Esophagus muscularis mucosa (tissue), 4 donors: Measurements from ENCODE around the gene DCAF10. TPM values are rescaled to one million over a fixed set of nuclear protein-coding genes. Genes with fewer than 3 reads are reported as not detected.

ENCODE experiments used
- DNase-seq: peaks from one replicate; pipeline ENCODE4 v3.0.0-alpha.2; 2017; ENCODE audit errors: extremely low spot score
- H3K27ac ChIP-seq, 4 donors: fragments of 200-600 bp; sonication (generic); replicated peaks in 1 of 4; 1 replicate in 3 of 4; 2 replicates in 1 of 4; pipeline ENCODE4 v1.5.1; 2016 to 2019; ENCODE audit warnings: mild to moderate bottlenecking in 1 of 4
- H3K27me3 ChIP-seq, 4 donors: fragments of 200-600 bp; sonication (generic); one replicate each; pipeline versions ENCODE4 v1.5.1 to v1.6.0; 2016 to 2019
- H3K36me3 ChIP-seq, 4 donors: fragments of 200-600 bp; sonication (generic); one replicate each; pipeline ENCODE4 v1.5.1; 2016 to 2019
- H3K4me1 ChIP-seq, 4 donors: fragments of 200-600 bp; sonication (generic); one replicate each; pipeline ENCODE4 v1.5.1; 2016 to 2019
- H3K4me3 ChIP-seq, 4 donors: fragments of 200-600 bp; sonication (generic); 1 replicate in 2 of 4; 2 replicates in 2 of 4; pipeline ENCODE4 v1.5.1; 2016 to 2019; ENCODE audit warnings: mild to moderate bottlenecking in 4 of 4, moderate library complexity in 1 of 4
- H3K9me3 ChIP-seq, 4 donors: fragments of 200-600 bp; sonication (generic); 1 replicate in 3 of 4; 2 replicates in 1 of 4; pipeline ENCODE4 v1.5.1; 2016 to 2019
- EP300 ChIP-seq: sonication (generic); formaldehyde crosslinking; IDR thresholded peaks from one replicate; pipeline ENCODE4 v1.6.1; 2017; ENCODE audit warnings: antibody characterized with exemption
- POLR2A ChIP-seq: fragments of 450-650 bp; IDR thresholded peaks from one replicate; pipeline ENCODE4 v1.6.1; 2017; ENCODE audit warnings: antibody characterized with exemption, moderate library complexity, mild to moderate bottlenecking, low read depth
- POLR2AphosphoS5 ChIP-seq, 2 donors: sonication (generic); formaldehyde crosslinking; IDR thresholded peaks; one replicate each; pipeline ENCODE4 v1.6.1; 2017; ENCODE audit warnings: antibody characterized with exemption in 2 of 2
- WGBS: methylation state at CpG from one replicate; pipeline ENCODE4 v1.1.5; 2018; 5-methylcytosine and 5-hydroxymethylcytosine counted together
- intact Hi-C: fragments of 100-400 bp; cut with DNase I; formaldehyde crosslinking; loops from one replicate; pipeline ENCODE4 v1.15.1; 2023
- total RNA-seq, 4 donors: library from RNA; depleted of rRNA; stranded (reverse); fragments of >200 nt; gene quantifications; one replicate each; pipeline versions ENCODE4 v1.1.0 to v1.2.1, GENCODE V29; 2016
- TF ChIP-seq, protein P1 (sequence below), 3 experiments: fragments of 200-600 bp in 2 of 3; fragments of 450-650 bp in 1 of 3; sonication (generic) in 2 of 3; IDR thresholded peaks; one replicate each; pipeline ENCODE4 v1.5.1; 2017 to 2019; ENCODE audit warnings: antibody characterized with exemption in 3 of 3, mild to moderate bottlenecking in 2 of 3, moderate library complexity in 1 of 3

DCAF10 gene
- total RNA-seq, 4 donors from 2014 or later: 19.4 to 40.6 (median 36.6) TPM

DNA sequence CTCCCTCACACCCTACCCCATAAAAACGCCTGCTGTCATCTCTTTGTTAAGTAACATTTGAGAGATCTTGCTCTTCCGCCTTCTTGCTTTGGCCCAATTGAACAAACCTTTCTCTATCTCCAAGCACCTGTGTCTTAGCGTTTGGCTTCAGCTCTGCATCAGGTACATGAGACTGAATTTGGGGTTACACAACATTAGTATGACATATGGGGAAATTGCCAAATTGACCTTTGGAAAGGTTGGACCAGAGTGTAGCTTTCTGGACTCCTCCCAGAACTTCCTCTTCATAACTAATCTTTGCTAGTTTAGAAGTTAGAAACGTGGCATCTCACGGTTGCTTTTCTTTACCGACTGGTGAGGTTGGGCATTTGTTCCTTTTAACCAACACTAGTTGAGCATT lies 12.3 kb upstream of the DCAF10 start:
- Histone ChIP-seq H3K4me3 (no peak overlapping the region), H3K36me3 (peaks cover 0 to 11% (median 3%) of the 10 kb centered on the region in 4 donors), H3K27ac (no peak overlapping the region), H3K27me3 (peaks cover 0 to 9% (median 5%) of the 10 kb centered on the region in 4 donors), H3K4me1 (peaks cover 9 to 20% (median 18%) of the 10 kb centered on the region in 4 donors), H3K9me3 (no peaks in the 10 kb centered on the region)
- TF ChIP-seq, protein P1, sequence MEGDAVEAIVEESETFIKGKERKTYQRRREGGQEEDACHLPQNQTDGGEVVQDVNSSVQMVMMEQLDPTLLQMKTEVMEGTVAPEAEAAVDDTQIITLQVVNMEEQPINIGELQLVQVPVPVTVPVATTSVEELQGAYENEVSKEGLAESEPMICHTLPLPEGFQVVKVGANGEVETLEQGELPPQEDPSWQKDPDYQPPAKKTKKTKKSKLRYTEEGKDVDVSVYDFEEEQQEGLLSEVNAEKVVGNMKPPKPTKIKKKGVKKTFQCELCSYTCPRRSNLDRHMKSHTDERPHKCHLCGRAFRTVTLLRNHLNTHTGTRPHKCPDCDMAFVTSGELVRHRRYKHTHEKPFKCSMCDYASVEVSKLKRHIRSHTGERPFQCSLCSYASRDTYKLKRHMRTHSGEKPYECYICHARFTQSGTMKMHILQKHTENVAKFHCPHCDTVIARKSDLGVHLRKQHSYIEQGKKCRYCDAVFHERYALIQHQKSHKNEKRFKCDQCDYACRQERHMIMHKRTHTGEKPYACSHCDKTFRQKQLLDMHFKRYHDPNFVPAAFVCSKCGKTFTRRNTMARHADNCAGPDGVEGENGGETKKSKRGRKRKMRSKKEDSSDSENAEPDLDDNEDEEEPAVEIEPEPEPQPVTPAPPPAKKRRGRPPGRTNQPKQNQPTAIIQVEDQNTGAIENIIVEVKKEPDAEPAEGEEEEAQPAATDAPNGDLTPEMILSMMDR (IDR thresholded peaks at IDR 0.05): no peak
- TF ChIP-seq POLR2A: no peak
- TF ChIP-seq POLR2AphosphoS5 (IDR thresholded peaks at IDR 0.05): no peak
- TF ChIP-seq EP300: no peak
- DNase-seq: no peak
- intact Hi-C loops: loop anchor here (10.0 kb wide), 1 partner anchor 304 kb away; the partner anchor contains the start of gene POLR1E
- 79% methylated on average over 6 of the region's 6 CpGs for WGBS

DNA sequence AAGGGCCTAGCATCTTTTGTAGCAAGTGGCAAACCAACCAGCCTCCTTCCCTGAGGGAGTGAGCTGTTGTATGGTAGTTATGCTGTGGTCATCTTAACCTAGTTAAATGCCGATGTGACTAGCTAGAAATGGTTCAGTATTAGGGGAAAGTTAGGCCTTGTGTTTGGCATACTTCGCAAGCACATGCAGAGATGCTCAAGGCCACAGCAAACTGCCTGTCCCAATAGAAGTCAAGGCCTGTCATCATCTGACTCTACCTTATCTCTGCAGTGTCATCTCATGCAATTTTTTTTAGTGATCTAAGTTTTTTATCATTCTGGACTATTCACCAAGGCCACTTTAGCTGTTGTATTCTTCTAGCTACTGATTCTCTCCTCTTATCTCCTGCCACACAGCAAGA lies 10.5 kb upstream of the DCAF10 start:
- WGBS: 89% methylated on average over 2 of the region's 2 CpGs
- no peak overlapping the region for H3K27ac ChIP-seq
- H3K27me3 ChIP-seq: peaks cover 0 to 9% (median 5%) of the 10 kb centered on the region in 4 donors
- no peak for DNase-seq
- intact Hi-C loops: no loop called here
- TF ChIP-seq POLR2A (no peak), EP300 (no peak)
- TF ChIP-seq, protein P1 (IDR thresholded peaks at IDR 0.05): no peak
- H3K9me3 ChIP-seq: no peaks in the 10 kb centered on the region
- peaks cover 0 to 7% (median 0%) of the 10 kb centered on the region in 4 donors for H3K36me3 ChIP-seq
- peaks cover 0 to 8% (median 7%) of the 10 kb centered on the region in 4 donors for H3K4me1 ChIP-seq
- H3K4me3 ChIP-seq: no peak overlapping the region

- H3K9me3 ChIP-seq: no peaks in the 10 kb centered on the region
- H3K27ac ChIP-seq: no peak overlapping the region
- H3K36me3 ChIP-seq: peaks cover 0 to 10% (median 0%) of the 10 kb centered on the region in 4 donors
- H3K4me1 ChIP-seq: no peaks in the 10 kb centered on the region
- H3K27me3 ChIP-seq: peaks cover 0 to 3% (median 2%) of the 10 kb centered on the region in 4 donors
- DNase-seq: no peak
- intact Hi-C loops: no loop called here
- TF ChIP-seq, protein P1 (IDR thresholded peaks at IDR 0.05): no peak
- TF ChIP-seq POLR2AphosphoS5 (IDR thresholded peaks at IDR 0.05) (no peak), EP300 (no peak), POLR2A (no peak)
- no peak overlapping the region for H3K4me3 ChIP-seq
- WGBS: 84% methylated on average over 5 of the region's 5 CpGs
These were observed 8.5 kb upstream of the DCAF10 start for GRCh38 chr9:37792122-37792521.

GRCh38 chr9:37796232-37796631 lies 4.4 kb upstream of the DCAF10 start:
- WGBS: 64% methylated on average over 2 of the region's 2 CpGs
- H3K4me3 ChIP-seq: no peak overlapping the region

More at GRCh38 chr9:37796232-37796631, 4.4 kb upstream of the DCAF10 start:
- DNase-seq: no peak
- Histone ChIP-seq H3K9me3 (no peaks in the 10 kb centered on the region), H3K27ac (no peak overlapping the region), H3K4me1 (peaks cover 6 to 14% (median 9%) of the 10 kb centered on the region in 4 donors), H3K27me3 (no peaks in the 10 kb centered on the region), H3K36me3 (peaks cover 0 to 3% (median 0%) of the 10 kb centered on the region in 4 donors)
- intact Hi-C loops: no loop called here
- no peak for TF ChIP-seq POLR2AphosphoS5 (IDR thresholded peaks at IDR 0.05)
- no peak for TF ChIP-seq EP300
- TF ChIP-seq POLR2A: no peak
- TF ChIP-seq, protein P1 (IDR thresholded peaks at IDR 0.05): no peak
